HepG2 (cell line): ENCODE results near the gene GGACT. TPM values are rescaled to one million over a fixed set of nuclear protein-coding genes. Genes with fewer than 3 reads are reported as not detected.

Experiments used
- ATAC-seq: fragments of 200-7000 bp; cut with Tn5 transposase; 3 replicates; pipeline ENCODE4 v1.9.1; 2020; ENCODE audit warnings: mild to moderate bottlenecking, moderate library complexity
- BruUV-seq: library from RNA; stranded (reverse); fragments of 400-500 nt; replicated peaks from 2 replicates; lab custom pipeline; 2021; lab: Mats Ljungman, UMichigan
- CTCF ChIA-PET: fragments of 300-600 bp; formaldehyde crosslinking; extraction: SDS; loops from one replicate; lab custom pipeline; 2021; ENCODE audit warnings: low total read pairs, inconsistent platforms, low intra/inter-chr PET ratio; lab: Yijun Ruan, JAX
- POLR2A ChIA-PET: fragments of 350-600 bp; sonication (Branson Sonifier 250); formaldehyde crosslinking; loops from one replicate; lab custom pipeline; 2020; ENCODE audit warnings: antibody characterized with exemption, inconsistent platforms; lab: Yijun Ruan, JAX
- DNase-seq: peaks from one replicate; pipeline ENCODE4 v3.0.0-alpha.2; 2015; ENCODE audit warnings: low spot score
- FAIRE-seq: peaks from 3 replicates; lab custom pipeline; 2011; peaks lifted over from hg19 to GRCh38; lab: Jason Lieb, UNC
- H2AFZ ChIP-seq: one replicate; pipeline ENCODE4 v1.6.1; 2011; ENCODE audit warnings: low read length, inconsistent platforms
- H3K27ac ChIP-seq: fragments of 300-600 bp; 3 replicates; pipeline ENCODE4 v1.8.0; 2011; ENCODE audit warnings: mixed run types, mild to moderate bottlenecking, mixed read lengths, low read length, inconsistent platforms; ENCODE audit not compliant: insufficient read depth; ENCODE audit errors: extremely low read length
- H3K27me3 ChIP-seq, 2 experiments: fragments of 200-600 bp in 1 of 2; 2 replicates in 1 of 2; 3 replicates in 1 of 2; pipeline versions ENCODE4 v1.6.0 to v1.8.0; 2011; ENCODE audit warnings: low read length in 2 of 2, mild to moderate bottlenecking in 2 of 2, moderate library complexity in 2 of 2, inconsistent platforms in 1 of 2; ENCODE audit not compliant: insufficient read depth in 2 of 2, control insufficient read depth in 1 of 2
- H3K36me3 ChIP-seq, 2 experiments: fragments of 200-600 bp in 1 of 2; replicated peaks in 1 of 2; 2 replicates in 1 of 2; 3 replicates in 1 of 2; pipeline versions ENCODE4 v1.5.1 to v1.8.0; 2011; ENCODE audit warnings: low read length in 2 of 2, inconsistent platforms in 1 of 2; ENCODE audit not compliant: insufficient read depth in 2 of 2, control insufficient read depth in 1 of 2
- H3K4me1 ChIP-seq: 2 replicates; pipeline ENCODE4 v1.5.1; 2012; ENCODE audit warnings: low read length, inconsistent platforms; ENCODE audit not compliant: insufficient read depth
- H3K4me2 ChIP-seq: 2 replicates; pipeline ENCODE4 v1.6.0; 2011; ENCODE audit warnings: low read depth, low read length, inconsistent platforms
- H3K4me3 ChIP-seq, 3 experiments: fragments of 200-600 bp in 1 of 3; sonication (generic), shearing (Covaris generic) in 1 of 3; replicated peaks in 1 of 3; 2 replicates each; pipeline ENCODE4 v1.5.1; 2011 to 2016; ENCODE audit warnings: low read length in 3 of 3, inconsistent platforms in 2 of 3, low read depth in 2 of 3, mild to moderate bottlenecking in 2 of 3, control low read depth in 1 of 3, mixed read lengths in 1 of 3; ENCODE audit not compliant: insufficient read depth in 1 of 3
- H3K79me2 ChIP-seq: one replicate; pipeline ENCODE4 v1.6.1; 2011; ENCODE audit warnings: low read length, inconsistent platforms; ENCODE audit not compliant: insufficient read depth
- H3K9ac ChIP-seq: 2 replicates; pipeline ENCODE4 v1.6.0; 2011; ENCODE audit warnings: mild to moderate bottlenecking, low read depth, low read length, inconsistent platforms; ENCODE audit not compliant: insufficient read depth
- H3K9me3 ChIP-seq: 2 replicates; pipeline ENCODE4 v1.5.1; 2012; ENCODE audit warnings: mild to moderate bottlenecking, low read length
- H4K20me1 ChIP-seq: 2 replicates; pipeline ENCODE4 v1.6.0; 2011; ENCODE audit warnings: inconsistent platforms, mild to moderate bottlenecking, low read length, moderate library complexity; ENCODE audit not compliant: insufficient read depth
- AGO2 ChIP-seq: fragments of 200-400 bp; formaldehyde crosslinking; optimal IDR thresholded peaks from 2 replicates; pipeline ENCODE3; 2017; ENCODE audit warnings: mild to moderate bottlenecking, low read depth, low read length, moderate library complexity
- CAMTA2 ChIP-seq: sonication (generic); formaldehyde crosslinking; IDR thresholded peaks from 2 replicates; pipeline ENCODE4 v1.4.0; 2020; ENCODE audit warnings: mild to moderate bottlenecking, missing genetic modification reagents, borderline replicate concordance
- KDM1A ChIP-seq: IDR thresholded peaks from 2 replicates; pipeline ENCODE4 v1.6.1; 2016; ENCODE audit warnings: missing compliant biosample characterization
- MAZ ChIP-seq, 2 experiments: sonication (generic) in 1 of 2; formaldehyde crosslinking in 1 of 2; IDR thresholded peaks; 2 replicates each; pipeline versions ENCODE4 v1.5.0 to v1.6.1; 2012 to 2020; ENCODE audit warnings: low read depth in 2 of 2, mild to moderate bottlenecking in 2 of 2, borderline replicate concordance in 1 of 2, improper control_type of control experiment in 1 of 2, low read length in 1 of 2, missing genetic modification reagents in 1 of 2, moderate library complexity in 1 of 2
- RORA ChIP-seq: sonication (generic); formaldehyde crosslinking; IDR thresholded peaks from 2 replicates; pipeline ENCODE4 v1.5.0; 2020; ENCODE audit warnings: mild to moderate bottlenecking, missing genetic modification reagents, moderate library complexity
- ZFP1 ChIP-seq: IDR thresholded peaks from 2 replicates; pipeline ENCODE4 v1.6.1; 2016
- ZNF138 ChIP-seq: sonication (generic); formaldehyde crosslinking; IDR thresholded peaks from 2 replicates; pipeline ENCODE4 v1.5.0; 2020; ENCODE audit warnings: mild to moderate bottlenecking, low read depth, missing genetic modification reagents
- ZNF33B ChIP-seq: sonication (generic); formaldehyde crosslinking; IDR thresholded peaks from 2 replicates; pipeline ENCODE4 v1.5.1; 2020; ENCODE audit warnings: mild to moderate bottlenecking, missing genetic modification reagents
- WGBS: methylation state at CpG from one replicate; pipeline ENCODE4 v1.1.6; 2017; ENCODE audit warnings: low lambda C conversion rate; 5-methylcytosine and 5-hydroxymethylcytosine counted together
- in situ Hi-C: cut with HindIII; loops from 2 replicates; pipeline ENCODE4 v1.10.0; 2017; ENCODE audit warnings: low pct_unique_long_range_greater_than_20kb; ENCODE audit not compliant: extremely low pct_ligation_motif_present
- intact Hi-C: fragments of 100-400 bp; cut with micrococcal nuclease; formaldehyde crosslinking; loops from one replicate; pipeline ENCODE4 v1.10.0; 2022; ENCODE audit not compliant: unreplicated experiment
- polyA plus RNA-seq, 8 experiments: library from polyadenylated mRNA; depleted of rRNA in 3 of 8; stranded (reverse) in 7 of 8; unstranded in 1 of 8; fragments of >200 nt; fragmentation: Illumina TruSeq in 4 of 8; extraction: Trizol in 4 of 8; gene quantifications; 2 replicates each; pipeline versions ENCODE4 v1.2.1 to v1.2.3, GENCODE V29; 2011 to 2016; ENCODE audit warnings: low read depth in 4 of 8, missing spikeins in 1 of 8, mixed read lengths in 1 of 8; ENCODE audit not compliant: insufficient read depth in 1 of 8
- total RNA-seq, 5 experiments: library from RNA; depleted of rRNA; stranded (reverse); fragments of >200 nt; fragmentation: Illumina TruSeq; extraction: Trizol; gene quantifications; 2 replicates each; pipeline ENCODE4 v1.2.3, GENCODE V29; 2016; ENCODE audit warnings: low read depth in 1 of 5

GGACT gene
- total and polyA plus RNA-seq, 2 of the 13 experiments (the other 11 are each of a cell fraction or from before 2014, with no cell fraction given) = 1.7 to 1.9 TPM

DNA sequence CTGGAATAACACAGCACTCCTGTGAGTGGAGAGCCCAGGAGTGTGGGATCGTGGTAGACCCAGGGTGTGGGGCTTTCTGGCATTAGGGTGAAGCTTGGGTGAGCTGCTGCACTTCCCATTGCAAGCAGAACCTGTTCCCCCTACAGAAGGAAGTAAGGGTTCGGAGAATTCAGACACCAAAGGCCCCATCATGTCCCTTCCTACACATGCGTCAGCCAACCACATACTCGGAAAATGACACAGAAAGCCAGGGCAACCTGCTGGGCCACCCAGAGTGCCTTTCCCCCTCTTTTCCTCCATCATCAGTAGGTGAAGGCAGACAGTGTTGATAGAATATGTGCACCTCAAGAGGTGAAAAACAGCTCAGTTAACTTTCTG is 42.9 kb downstream of the GGACT start:
- in situ Hi-C loops (loop anchor here (25.0 kb wide), 1 partner anchor 883 kb away; no protein-coding TSS in a partner anchor), intact Hi-C loops (no loop called here)
- FAIRE-seq = no peak
- Histone ChIP-seq H3K4me2 (no peak overlapping the region), H2AFZ (no peak overlapping the region), H3K27ac (peak overlapping the region; percentile 2), H4K20me1 (no peaks in the 10 kb centered on the region), H3K79me2 (no peaks in the 10 kb centered on the region), H3K9ac (no peak overlapping the region), H3K36me3 (no peaks in the 10 kb centered on the region), H3K27me3 (no peaks in the 10 kb centered on the region), H3K9me3 (no peaks in the 10 kb centered on the region), H3K4me3 (no peak overlapping the region), H3K4me1 (peaks cover 48% of the 10 kb centered on the region)
- 100% methylated on average over 2 of the region's 4 CpGs for WGBS
- TF ChIP-seq AGO2 (no peak), RORA (CRISPR knock-in tag) (no peak), CAMTA2 (CRISPR knock-in tag) (no peak), MAZ (IDR thresholded peaks at IDR 0.05; ENCODE audit: borderline replicate concordance, low read depth, low read length) (no peak), MAZ (CRISPR knock-in tag; IDR thresholded peaks at IDR 0.05; ENCODE audit: low read depth) (no peak), ZNF33B (CRISPR knock-in tag) (no peak), ZFP1 (CRISPR knock-in tag) (no peak), KDM1A (CRISPR knock-in tag) (no peak), ZNF138 (CRISPR knock-in tag) (no peak)
- DNase-seq = no peak
- ATAC-seq = no peak
- BruUV-seq = no TSS peak
- CTCF ChIA-PET = no interaction called here
- POLR2A ChIA-PET = interaction anchor here (0.7 kb wide), 1 partner anchor 29 kb away, joined by 4 read pairs; no protein-coding TSS in a partner anchor
